PC-3 (cell line): ENCODE results near the gene SLC6A6. TPM values are rescaled to one million over a fixed set of nuclear protein-coding genes. Genes with fewer than 3 reads are reported as not detected.

ENCODE experiments used
- ATAC-seq: fragments of 200-7000 bp; cut with Tn5 transposase; 2 replicates; pipeline ENCODE4 v1.9.1; 2020; ENCODE audit warnings: mild to moderate bottlenecking, moderate library complexity
- BruUV-seq: library from RNA; stranded (reverse); fragments of 400-500 nt; replicated peaks from 2 replicates; lab custom pipeline; 2021; lab: Mats Ljungman, UMichigan
- CTCF ChIA-PET: fragments of 300-600 bp; sonication (Branson Sonifier 250); formaldehyde crosslinking; loops from one replicate; lab custom pipeline; 2022; ENCODE audit warnings: antibody characterized with exemption; lab: Charles Lee
- POLR2A ChIA-PET: fragments of 300-600 bp; sonication (Branson Sonifier 250); formaldehyde crosslinking; loops from one replicate; lab custom pipeline; 2022; ENCODE audit warnings: antibody characterized with exemption; ENCODE audit not compliant: unreplicated experiment; lab: Charles Lee
- DNase-seq: peaks from one replicate; pipeline ENCODE4 v3.0.0-alpha.2; 2015
- H2AFZ ChIP-seq: fragments of 300-600 bp; sonication (generic); 2 replicates; pipeline ENCODE4 v1.6.0; 2016; ENCODE audit warnings: antibody characterized with exemption, low read length
- H3F3A ChIP-seq: fragments of 300-600 bp; sonication (generic); one replicate; pipeline ENCODE4 v1.6.0; 2017; ENCODE audit warnings: antibody characterized with exemption, low read length, control low read depth, mild to moderate bottlenecking; ENCODE audit not compliant: unreplicated experiment
- H3K27ac ChIP-seq: fragments of 300-600 bp; sonication (generic); 2 replicates; pipeline ENCODE4 v1.5.1; 2016; ENCODE audit warnings: mild to moderate bottlenecking, low read length
- H3K27me3 ChIP-seq: fragments of 300-600 bp; sonication (generic); 2 replicates; pipeline ENCODE4 v1.6.1; 2016; ENCODE audit warnings: low read length, mixed read lengths
- H3K36me3 ChIP-seq: fragments of 300-600 bp; sonication (generic); 2 replicates; pipeline ENCODE4 v1.6.1; 2016; ENCODE audit warnings: low read depth, mixed run types, low read length, mixed read lengths
- H3K4me1 ChIP-seq: fragments of 300-600 bp; sonication (generic); 2 replicates; pipeline ENCODE4 v1.5.1; 2016; ENCODE audit warnings: low read length; ENCODE audit not compliant: insufficient read depth
- H3K4me2 ChIP-seq: fragments of 300-600 bp; sonication (generic); 2 replicates; pipeline ENCODE4 v1.6.0; 2016; ENCODE audit warnings: low read length
- H3K4me3 ChIP-seq: fragments of 300-600 bp; sonication (generic); 2 replicates; pipeline ENCODE4 v1.5.1; 2016; ENCODE audit warnings: mild to moderate bottlenecking, low read length, mixed read lengths
- H3K79me2 ChIP-seq: fragments of 300-600 bp; sonication (generic); 2 replicates; pipeline ENCODE4 v1.6.1; 2017; ENCODE audit warnings: low read length, mixed read lengths
- H3K9ac ChIP-seq: fragments of 300-600 bp; sonication (generic); 2 replicates; pipeline ENCODE4 v1.6.0; 2016; ENCODE audit warnings: mild to moderate bottlenecking, low read length
- H3K9me2 ChIP-seq: fragments of 300-600 bp; sonication (generic); replicated peaks from 2 replicates; pipeline ENCODE4 v1.6.1; 2016; ENCODE audit warnings: mixed run types, low read length, mixed read lengths
- H3K9me3 ChIP-seq: fragments of 300-600 bp; sonication (generic); 2 replicates; pipeline ENCODE4 v1.6.1; 2016; ENCODE audit warnings: low read length, mixed read lengths
- H4K20me1 ChIP-seq: fragments of 300-600 bp; sonication (generic); 2 replicates; pipeline ENCODE4 v1.6.1; 2016; ENCODE audit warnings: low read length, mixed read lengths
- CTCF ChIP-seq: fragments of 300-600 bp; sonication (generic); conservative IDR thresholded peaks from 2 replicates; pipeline ENCODE4 v1.5.1; 2017; ENCODE audit warnings: antibody characterized with exemption, low read depth, mild to moderate bottlenecking, low read length
- EZH2 ChIP-seq: fragments of 300-600 bp; sonication (generic); IDR thresholded peaks from one replicate; pipeline ENCODE4 v1.6.1; 2017; ENCODE audit warnings: antibody characterized with exemption, mild to moderate bottlenecking, low read length; ENCODE audit not compliant: unreplicated experiment
- EZH2phosphoT487 ChIP-seq: fragments of 300-600 bp; sonication (generic); IDR thresholded peaks from 2 replicates; pipeline ENCODE4 v1.6.1; 2018; ENCODE audit warnings: mild to moderate bottlenecking, antibody characterized with exemption, low read length, borderline replicate concordance
- intact Hi-C: fragments of 100-400 bp; cut with micrococcal nuclease; formaldehyde crosslinking; loops from 2 replicates; pipeline ENCODE4 v1.9.0; 2023
- total RNA-seq: library from RNA; depleted of rRNA; stranded (reverse); fragments of >200 nt; gene quantifications from 2 replicates; pipeline ENCODE4 v1.2.3, GENCODE V29; 2014

The SLC6A6 gene
- total RNA-seq, 1 experiment from 2014 or later, result 28.1 TPM

DNA sequence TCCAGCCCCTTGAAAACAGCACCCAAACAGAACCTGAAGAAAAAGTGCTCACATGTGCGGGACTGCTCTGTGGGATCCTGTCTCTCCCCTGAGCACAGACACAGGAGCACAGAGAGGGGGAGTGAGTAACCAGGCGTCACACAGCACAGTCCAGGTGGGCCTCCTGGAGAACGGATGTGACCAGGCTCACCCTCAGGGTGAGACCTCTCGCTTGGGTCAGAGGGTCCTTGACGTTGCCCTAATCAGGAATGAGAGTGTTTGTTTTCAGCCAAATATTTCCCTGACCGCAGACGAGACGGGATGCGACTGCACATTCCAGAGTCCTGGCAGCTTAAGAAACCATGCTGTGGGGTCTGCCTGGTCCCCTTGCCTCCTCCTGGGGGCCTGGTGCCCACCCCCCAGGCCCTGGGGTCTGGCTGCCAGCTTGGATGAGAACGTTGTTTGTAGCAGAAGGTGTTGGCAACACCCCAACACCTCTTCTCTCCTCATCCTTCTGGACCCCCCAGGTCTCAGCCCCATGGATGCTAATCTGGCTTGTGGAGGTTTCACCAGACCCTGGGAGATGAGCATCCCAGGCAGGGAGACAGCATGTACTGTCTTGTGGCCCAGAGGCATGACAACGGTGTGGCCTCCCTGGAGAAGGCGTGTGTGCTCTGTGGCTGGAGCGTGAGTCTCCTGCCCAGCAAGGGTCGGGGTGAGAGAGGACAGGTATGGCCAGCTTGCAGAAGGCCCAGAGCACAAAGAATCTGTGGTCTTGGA, 42.1 kb upstream of the SLC6A6 start:
- no peaks in the 10 kb centered on the region for H3F3A ChIP-seq
- no peaks in the 10 kb centered on the region for H3K9me2 ChIP-seq
- BruUV-seq, result no TSS peak
- H2AFZ ChIP-seq, result no peak overlapping the region
- H4K20me1 ChIP-seq, result no peaks in the 10 kb centered on the region
- no peak overlapping the region for H3K27ac ChIP-seq
- intact Hi-C loops, result loop anchor here (10.0 kb wide), 1 partner anchor 156 kb away; no protein-coding TSS in a partner anchor
- CTCF ChIA-PET, result no interaction called here
- H3K9me3 ChIP-seq, result no peaks in the 10 kb centered on the region
- H3K27me3 ChIP-seq, result no peaks in the 10 kb centered on the region; the same call in 1 of the 2 replicates
- POLR2A ChIA-PET, result no interaction called here
- no peaks in the 10 kb centered on the region for H3K4me1 ChIP-seq
- H3K9ac ChIP-seq, result no peak overlapping the region
- no peaks in the 10 kb centered on the region for H3K79me2 ChIP-seq
- DNase-seq (no peak), ATAC-seq (no peak)
- no peak overlapping the region for H3K4me2 ChIP-seq
- H3K4me3 ChIP-seq, result no peak overlapping the region
- no peaks in the 10 kb centered on the region for H3K36me3 ChIP-seq
- no peak for TF ChIP-seq EZH2phosphoT487
- no peak for TF ChIP-seq EZH2
- TF ChIP-seq CTCF, result no peak

DNA sequence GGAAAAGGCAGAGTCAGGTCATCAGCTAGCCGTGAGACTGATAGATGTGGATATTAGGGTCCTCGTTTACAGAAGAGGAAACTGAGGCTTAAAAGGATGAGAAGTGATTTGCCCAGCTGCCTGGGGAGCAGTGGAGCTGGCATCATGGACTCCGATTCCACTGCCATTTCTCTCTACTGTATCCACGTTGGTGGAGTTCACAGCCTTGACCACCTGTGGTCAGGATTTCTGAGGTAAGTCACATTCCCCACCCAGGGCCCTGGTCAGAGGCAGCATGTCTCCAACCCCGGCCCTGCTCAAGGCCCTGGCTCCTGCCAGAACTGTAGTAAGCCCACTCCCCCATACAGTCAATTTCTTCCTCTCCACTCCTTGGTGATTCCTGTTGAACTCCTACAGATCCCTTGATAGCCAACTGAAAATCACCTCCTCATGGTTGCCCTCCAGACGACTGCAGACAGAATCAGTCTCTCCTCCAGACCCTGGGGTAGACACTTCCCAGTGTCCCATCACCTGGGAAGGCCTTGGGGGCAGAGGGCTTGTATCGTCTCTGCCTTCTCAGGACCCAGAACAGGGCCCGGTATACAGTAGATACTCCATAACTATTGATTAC, 41.2 kb upstream of the SLC6A6 start:
- Histone ChIP-seq H4K20me1 (no peaks in the 10 kb centered on the region), H3K9me3 (no peaks in the 10 kb centered on the region), H3K27me3 (no peaks in the 10 kb centered on the region; the same call in 1 of the 2 replicates), H3K79me2 (no peaks in the 10 kb centered on the region), H3F3A (no peaks in the 10 kb centered on the region), H3K9me2 (no peaks in the 10 kb centered on the region), H3K4me2 (no peak overlapping the region), H3K4me3 (no peak overlapping the region), H3K9ac (no peak overlapping the region), H3K36me3 (no peaks in the 10 kb centered on the region), H3K27ac (no peak overlapping the region), H3K4me1 (no peaks in the 10 kb centered on the region), H2AFZ (no peak overlapping the region)
- no TSS peak for BruUV-seq
- no peak; the same call in 1 of the 2 replicates for ATAC-seq
- CTCF ChIA-PET, result no interaction called here
- no peak for TF ChIP-seq EZH2phosphoT487
- TF ChIP-seq CTCF, result no peak
- TF ChIP-seq EZH2, result no peak
- intact Hi-C loops, result loop anchor here (10.0 kb wide), 1 partner anchor 156 kb away; no protein-coding TSS in a partner anchor
- POLR2A ChIA-PET, result no interaction called here
- DNase-seq, result no peak

GRCh38 chr3:14362890-14363289, 39.5 kb upstream of the SLC6A6 start:
- Histone ChIP-seq H2AFZ (no peak overlapping the region), H3K9me3 (no peaks in the 10 kb centered on the region), H3K27ac (no peak overlapping the region), H4K20me1 (no peaks in the 10 kb centered on the region), H3K27me3 (no peaks in the 10 kb centered on the region; the same call in 1 of the 2 replicates), H3K4me2 (no peak overlapping the region), H3K4me3 (no peak overlapping the region), H3K4me1 (no peaks in the 10 kb centered on the region), H3F3A (no peaks in the 10 kb centered on the region), H3K9me2 (no peaks in the 10 kb centered on the region), H3K36me3 (no peaks in the 10 kb centered on the region), H3K9ac (no peak overlapping the region), H3K79me2 (no peaks in the 10 kb centered on the region)
- DNase-seq (no peak), ATAC-seq (no peak)
- TF ChIP-seq EZH2phosphoT487 (no peak), CTCF (no peak), EZH2 (no peak)
- BruUV-seq, result no TSS peak
- ChIA-PET CTCF (no interaction called here), POLR2A (no interaction called here)
- intact Hi-C loops, result loop anchor here (10.0 kb wide), 1 partner anchor 158 kb away; no protein-coding TSS in a partner anchor
